Measurements from ENCODE around the gene EHBP1L1.

DNA sequence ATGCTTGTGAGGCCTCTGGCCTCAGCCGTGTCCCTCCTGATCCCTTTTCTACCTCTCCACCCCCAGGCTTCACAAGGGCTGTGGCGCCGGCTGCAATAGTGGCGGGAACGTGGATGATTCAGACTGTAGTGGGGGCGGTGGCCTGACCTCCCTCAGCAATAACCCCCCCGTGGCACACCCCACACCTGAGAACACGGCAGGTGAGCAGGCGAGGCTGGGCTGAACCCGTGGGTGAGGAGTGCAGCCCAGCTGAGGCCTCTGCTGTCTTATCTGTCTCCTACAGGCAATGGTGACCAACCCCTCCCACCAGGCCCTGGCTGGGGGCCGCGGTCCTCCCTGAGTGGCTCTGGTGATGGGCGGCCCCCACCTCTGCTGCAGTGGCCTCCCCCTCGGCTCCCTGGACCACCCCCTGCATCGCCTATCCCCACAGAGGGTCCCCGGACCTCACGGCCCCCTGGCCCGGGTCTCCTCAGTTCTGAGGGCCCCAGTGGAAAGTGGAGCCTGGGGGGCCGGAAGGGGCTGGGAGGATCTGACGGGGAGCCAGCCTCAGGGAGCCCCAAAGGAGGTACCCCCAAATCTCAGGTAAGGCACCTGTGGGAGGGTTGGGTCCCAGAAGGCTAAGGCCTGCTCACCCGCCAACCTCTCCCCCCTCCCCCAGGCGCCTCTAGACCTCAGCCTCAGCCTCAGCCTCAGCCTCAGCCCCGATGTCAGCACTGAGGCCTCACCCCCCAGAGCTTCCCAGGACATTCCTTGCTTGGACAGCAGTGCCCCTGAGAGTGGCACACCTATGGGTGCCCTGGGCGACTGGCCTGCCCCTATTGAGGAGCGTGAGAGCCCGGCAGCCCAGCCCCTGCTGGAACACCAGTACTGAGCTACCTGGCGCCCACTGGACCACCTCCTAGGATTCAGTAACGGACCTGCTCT lies 60.5 kb downstream of the EHBP1L1 start:
- TF ChIP-seq, protein P1, sequence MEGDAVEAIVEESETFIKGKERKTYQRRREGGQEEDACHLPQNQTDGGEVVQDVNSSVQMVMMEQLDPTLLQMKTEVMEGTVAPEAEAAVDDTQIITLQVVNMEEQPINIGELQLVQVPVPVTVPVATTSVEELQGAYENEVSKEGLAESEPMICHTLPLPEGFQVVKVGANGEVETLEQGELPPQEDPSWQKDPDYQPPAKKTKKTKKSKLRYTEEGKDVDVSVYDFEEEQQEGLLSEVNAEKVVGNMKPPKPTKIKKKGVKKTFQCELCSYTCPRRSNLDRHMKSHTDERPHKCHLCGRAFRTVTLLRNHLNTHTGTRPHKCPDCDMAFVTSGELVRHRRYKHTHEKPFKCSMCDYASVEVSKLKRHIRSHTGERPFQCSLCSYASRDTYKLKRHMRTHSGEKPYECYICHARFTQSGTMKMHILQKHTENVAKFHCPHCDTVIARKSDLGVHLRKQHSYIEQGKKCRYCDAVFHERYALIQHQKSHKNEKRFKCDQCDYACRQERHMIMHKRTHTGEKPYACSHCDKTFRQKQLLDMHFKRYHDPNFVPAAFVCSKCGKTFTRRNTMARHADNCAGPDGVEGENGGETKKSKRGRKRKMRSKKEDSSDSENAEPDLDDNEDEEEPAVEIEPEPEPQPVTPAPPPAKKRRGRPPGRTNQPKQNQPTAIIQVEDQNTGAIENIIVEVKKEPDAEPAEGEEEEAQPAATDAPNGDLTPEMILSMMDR (tag by site-specific recombination; IDR thresholded peaks at IDR 0.05): no peak
- TF ChIP-seq ZNF560 (tag by site-specific recombination; IDR thresholded peaks at IDR 0.05; ENCODE audit: borderline replicate concordance): no peak
- TF ChIP-seq ZNF404 (tag by site-specific recombination; IDR thresholded peaks at IDR 0.05): no peak
- no peak for TF ChIP-seq ZNF23 (tag by site-specific recombination; IDR thresholded peaks at IDR 0.05; ENCODE audit: borderline replicate concordance)
- TF ChIP-seq ZBTB10 (tag by site-specific recombination; IDR thresholded peaks at IDR 0.05): no peak
- TF ChIP-seq ZNF704 (tag by site-specific recombination; IDR thresholded peaks at IDR 0.05): no peak
